MCF 10A (cell line): ENCODE measurements around the gene SEC22C. TPM values are rescaled to one million over a fixed set of nuclear protein-coding genes. Genes with fewer than 3 reads are reported as not detected.

Experiments used
- BruUV-seq: library from RNA; stranded (reverse); fragments of 400-500 nt; replicated peaks from 2 replicates; lab custom pipeline; 2021; lab: Mats Ljungman, UMichigan
- CTCF ChIA-PET: fragments of 300-600 bp; sonication (Branson Sonifier 250); formaldehyde crosslinking; extraction: SDS; loops from one replicate; lab custom pipeline; 2021; ENCODE audit warnings: antibody characterized with exemption, inconsistent platforms; lab: Yijun Ruan, JAX
- POLR2A ChIA-PET: fragments of 300-600, 350-650 bp; sonication (Branson Sonifier 250); formaldehyde crosslinking; extraction: SDS; loops from one replicate; lab custom pipeline; 2020; ENCODE audit warnings: antibody characterized with exemption, inconsistent platforms; lab: Yijun Ruan, JAX
- DNase-seq: peaks from one replicate; pipeline ENCODE4 v3.0.0-alpha.2; 2018; ENCODE audit not compliant: unreplicated experiment
- H3K27ac Mint-ChIP-seq: one replicate; pipeline ENCODE4 v1.8.0; 2022; ENCODE audit warnings: mild to moderate bottlenecking, low read depth, mixed read lengths; ENCODE audit not compliant: unreplicated experiment
- H3K27me3 Mint-ChIP-seq: one replicate; pipeline ENCODE4 v1.8.0; 2022; ENCODE audit warnings: mixed read lengths; ENCODE audit not compliant: insufficient read depth, unreplicated experiment
- H3K36me3 Mint-ChIP-seq: one replicate; pipeline ENCODE4 v1.8.0; 2022; ENCODE audit warnings: mild to moderate bottlenecking, moderate library complexity, mixed read lengths; ENCODE audit not compliant: insufficient read depth, unreplicated experiment
- H3K4me1 Mint-ChIP-seq: one replicate; pipeline ENCODE4 v1.8.0; 2022; ENCODE audit warnings: mixed read lengths; ENCODE audit not compliant: insufficient read depth, unreplicated experiment
- H3K4me3 Mint-ChIP-seq: one replicate; pipeline ENCODE4 v1.8.0; 2022; ENCODE audit warnings: mild to moderate bottlenecking, moderate library complexity, mixed read lengths; ENCODE audit not compliant: unreplicated experiment
- H3K9me3 Mint-ChIP-seq: one replicate; pipeline ENCODE4 v1.8.0; 2022; ENCODE audit warnings: mixed read lengths; ENCODE audit not compliant: unreplicated experiment
- CTCF ChIP-seq: fragments of 200-600 bp; IDR thresholded peaks from one replicate; pipeline ENCODE4 v1.8.0; 2022; ENCODE audit warnings: antibody characterized with exemption, mild to moderate bottlenecking; ENCODE audit not compliant: unreplicated experiment
- intact Hi-C: fragments of 100-400 bp; cut with micrococcal nuclease; formaldehyde crosslinking; loops from 2 replicates; pipeline ENCODE4 v1.14.1; 2022
- total RNA-seq: library from RNA; stranded (reverse); gene quantifications from 2 replicates; pipeline ENCODE4 v1.2.3, GENCODE V29; 2022

The SEC22C gene
- total RNA-seq, 1 experiment from 2014 or later, result 55.7 TPM

DNA sequence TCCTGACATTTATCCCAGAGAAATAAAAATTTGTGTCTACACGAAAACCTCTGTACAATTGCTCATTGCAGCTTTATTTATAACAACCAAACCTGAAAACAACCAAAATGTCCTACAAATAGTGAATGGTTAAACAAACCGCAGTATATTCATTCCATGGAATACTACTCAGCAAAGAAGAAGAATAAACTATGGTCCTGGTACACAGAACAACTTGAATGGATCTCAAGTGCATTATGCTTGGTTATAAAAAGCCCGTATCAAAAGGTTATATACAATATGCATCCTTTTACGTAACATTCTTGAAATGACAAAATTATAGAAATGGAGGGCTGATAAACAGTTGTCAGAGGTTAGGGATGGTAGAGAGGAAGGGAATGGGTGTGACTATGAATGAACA lies 3.7 kb downstream of the SEC22C start:
- Mint-ChIP-seq H3K4me1 (peaks cover 26% of the 10 kb centered on the region), H3K27me3 (no peaks in the 10 kb centered on the region), H3K36me3 (peaks cover 40% of the 10 kb centered on the region), H3K27ac (no peak overlapping the region), H3K9me3 (peaks cover 5% of the 10 kb centered on the region), H3K4me3 (no peak overlapping the region)
- CTCF ChIA-PET, result interaction anchor here (0.5 to 2.9 kb wide), 5 partner anchors 23 to 330 kb away, joined by 4 to 14 read pairs (median 5); partner anchors contain the start of genes NKTR and ZBTB47
- TF ChIP-seq CTCF, result no peak
- POLR2A ChIA-PET, result interaction anchor here (1.0 kb wide), 1 partner anchor 12 kb away, joined by 3 read pairs; the partner anchor contains the start of gene SS18L2
- no peak for DNase-seq
- BruUV-seq, result no TSS peak
- intact Hi-C loops, result no loop called here

DNA sequence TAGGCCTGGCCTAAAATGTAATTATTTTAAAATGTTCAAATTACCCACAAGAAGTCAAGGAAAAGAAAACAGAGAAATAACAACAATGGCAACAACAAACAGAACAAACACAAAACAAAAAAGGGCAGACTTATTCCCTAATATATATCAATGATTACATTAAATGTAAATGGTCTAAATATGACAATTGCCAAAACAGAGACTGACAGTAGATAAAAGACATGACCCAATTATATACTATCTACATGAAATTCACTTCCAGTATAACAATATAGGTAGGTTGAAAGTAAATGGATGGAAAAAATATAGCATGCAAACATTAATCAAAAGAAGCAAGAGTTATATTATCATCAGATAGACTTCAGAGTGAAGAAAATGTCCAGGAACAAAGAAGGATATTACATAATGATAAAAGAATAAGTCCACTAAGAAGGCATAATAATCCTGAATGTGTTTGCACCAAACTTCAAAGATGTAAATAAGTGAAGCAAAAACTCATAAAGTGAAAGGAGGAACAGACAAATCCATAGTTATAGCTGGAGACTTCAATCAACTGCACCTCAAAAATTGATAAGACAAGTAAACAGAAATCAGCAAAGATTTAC lies 6.5 kb downstream of the SEC22C start:
- intact Hi-C loops, result no loop called here
- POLR2A ChIA-PET, result interaction anchor here (0.7 to 1.2 kb wide), 4 partner anchors 15 to 228 kb away, joined by 3 to 4 read pairs (median 4); no protein-coding TSS in a partner anchor

DNA sequence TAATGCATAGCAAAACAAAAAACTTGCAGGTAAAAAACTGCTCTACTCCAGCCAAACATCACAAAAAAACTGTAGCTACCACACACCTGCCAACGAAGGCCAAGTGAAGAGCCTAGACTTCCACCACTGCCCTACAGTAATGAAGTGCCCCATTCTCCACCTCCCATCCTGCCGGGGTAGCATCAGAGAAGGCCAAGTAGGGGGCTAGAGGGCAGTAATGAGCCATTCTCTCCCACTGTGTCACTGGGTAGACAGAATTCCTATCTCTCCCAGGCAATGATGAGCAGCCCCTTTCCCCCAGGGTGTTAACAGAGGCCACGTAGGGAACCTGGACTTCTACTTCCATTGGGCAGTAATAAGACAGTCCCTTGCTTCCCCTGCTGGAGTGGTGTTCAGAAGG lies 9.5 kb downstream of the SEC22C start:
- peaks cover 54% of the 10 kb centered on the region for H3K36me3 Mint-ChIP-seq
- H3K4me3 Mint-ChIP-seq, result no peak overlapping the region
- no TSS peak for BruUV-seq
- no peaks in the 10 kb centered on the region for H3K4me1 Mint-ChIP-seq
- peak; percentile 28 for TF ChIP-seq CTCF
- H3K27me3 Mint-ChIP-seq, result no peaks in the 10 kb centered on the region
- ChIA-PET CTCF (interaction anchor here (0.6 to 2.9 kb wide), 4 partner anchors 24 to 184 kb away, joined by 3 to 11 read pairs (median 5); no protein-coding TSS in a partner anchor), POLR2A (interaction anchor here (0.7 to 1.3 kb wide), 4 partner anchors 11 to 306 kb away, joined by 3 read pairs; partner anchors contain the start of genes NKTR and SS18L2)
- peak; percentile 67 for DNase-seq
- H3K9me3 Mint-ChIP-seq, result peaks cover 5% of the 10 kb centered on the region
- H3K27ac Mint-ChIP-seq, result no peak overlapping the region
- intact Hi-C loops, result no loop called here

More for the DNA sequence above, 6.5 kb downstream of the SEC22C start:
- BruUV-seq, result no TSS peak
- Mint-ChIP-seq H3K36me3 (peaks cover 54% of the 10 kb centered on the region), H3K4me1 (peaks cover 8% of the 10 kb centered on the region), H3K27me3 (no peaks in the 10 kb centered on the region), H3K27ac (no peak overlapping the region), H3K4me3 (no peak overlapping the region), H3K9me3 (peaks cover 5% of the 10 kb centered on the region)
- CTCF ChIA-PET, result interaction anchor here (0.7 to 2.9 kb wide), 2 partner anchors 43 to 78 kb away, joined by 3 to 8 read pairs; partner anchors contain the start of gene ZBTB47
- no peak for TF ChIP-seq CTCF
- DNase-seq, result no peak

DNA sequence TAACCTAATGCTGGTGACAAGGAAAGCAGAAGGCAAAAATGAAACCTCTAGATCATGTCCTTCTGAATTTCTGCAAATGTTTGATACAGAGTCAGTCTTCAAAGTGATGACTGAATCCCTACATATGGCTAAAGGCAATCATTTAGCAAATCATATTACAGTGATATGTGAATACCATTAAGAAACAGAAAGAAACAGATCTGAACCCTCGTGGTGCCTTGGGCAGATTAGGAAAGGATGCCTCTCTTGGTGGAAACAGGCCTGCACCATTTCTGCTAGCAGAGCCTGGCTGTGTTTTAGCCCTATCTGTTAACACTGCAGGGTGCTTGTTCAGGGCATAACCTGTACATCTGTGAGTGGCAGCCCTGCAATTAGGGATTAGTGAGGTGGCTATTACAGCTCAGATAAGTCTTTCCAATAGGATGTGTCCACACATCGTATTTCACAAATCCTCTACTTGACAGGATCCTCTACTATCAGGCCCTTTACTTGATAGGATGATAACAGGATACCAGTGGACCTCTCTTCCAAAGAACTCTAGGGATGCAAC lies 12.1 kb downstream of the SEC22C start:
- Mint-ChIP-seq H3K27me3 (no peaks in the 10 kb centered on the region), H3K36me3 (peaks cover 72% of the 10 kb centered on the region), H3K4me1 (no peaks in the 10 kb centered on the region), H3K9me3 (no peaks in the 10 kb centered on the region), H3K4me3 (no peak overlapping the region), H3K27ac (no peak overlapping the region)
- no TSS peak for BruUV-seq
- ChIA-PET CTCF (interaction anchor here (0.7 kb wide), 1 partner anchor 290 kb away, joined by 3 read pairs; no protein-coding TSS in a partner anchor), POLR2A (no interaction called here)
- no peak for TF ChIP-seq CTCF
- intact Hi-C loops, result no loop called here
- no peak for DNase-seq
